ENCODE data around the gene LRRTM3.

Gene LRRTM3

DNA sequence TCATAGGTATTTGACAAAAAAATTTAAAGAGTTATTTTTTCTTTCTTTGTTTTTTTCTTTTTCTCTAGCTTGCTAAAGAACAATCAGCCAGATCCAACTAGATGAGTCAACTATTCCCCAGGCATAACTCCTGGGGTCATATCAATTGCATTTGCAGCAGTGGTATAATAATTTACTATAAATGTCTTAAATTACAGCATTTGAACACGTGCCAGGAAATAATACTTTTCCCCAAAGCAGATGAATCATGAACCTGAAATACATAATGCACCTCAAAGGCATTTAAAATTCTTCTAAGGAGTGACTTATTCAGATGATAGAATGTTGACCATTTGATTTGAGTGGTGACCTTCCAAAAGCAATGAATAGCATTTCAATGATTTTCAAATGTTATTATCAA, 190.1 kb downstream of the LRRTM3 start:
- no peak for DNase-seq (ENCODE audit: low spot score)

DNA sequence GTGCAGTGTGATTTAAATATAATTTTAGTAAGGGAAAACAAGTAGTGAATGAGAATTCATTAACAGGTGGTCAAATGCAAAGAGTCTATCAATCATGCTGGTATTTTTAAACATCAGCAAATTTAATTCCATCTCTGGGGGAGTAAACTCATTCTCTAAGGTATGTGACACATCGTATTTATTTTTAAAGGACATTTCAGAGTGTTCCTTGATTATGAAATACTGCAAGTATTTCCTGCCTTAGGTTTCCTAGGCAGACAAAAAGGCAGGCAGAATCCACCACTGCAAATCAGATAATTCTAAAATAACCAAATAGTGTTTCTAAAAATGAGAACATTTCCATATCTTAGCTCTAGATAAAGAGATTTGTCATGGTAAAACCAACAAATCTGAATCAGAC, 193.8 kb downstream of the LRRTM3 start:
- no peak for DNase-seq (ENCODE audit: low spot score)

- DNase-seq (ENCODE audit: low spot score) = no peak
Observed at GRCh38 chr10:67127441-67127840, 201.6 kb downstream of the LRRTM3 start.

- no peak for DNase-seq (ENCODE audit: low spot score)
Observed at GRCh38 chr10:67140641-67141040, 214.8 kb downstream of the LRRTM3 start.

DNA sequence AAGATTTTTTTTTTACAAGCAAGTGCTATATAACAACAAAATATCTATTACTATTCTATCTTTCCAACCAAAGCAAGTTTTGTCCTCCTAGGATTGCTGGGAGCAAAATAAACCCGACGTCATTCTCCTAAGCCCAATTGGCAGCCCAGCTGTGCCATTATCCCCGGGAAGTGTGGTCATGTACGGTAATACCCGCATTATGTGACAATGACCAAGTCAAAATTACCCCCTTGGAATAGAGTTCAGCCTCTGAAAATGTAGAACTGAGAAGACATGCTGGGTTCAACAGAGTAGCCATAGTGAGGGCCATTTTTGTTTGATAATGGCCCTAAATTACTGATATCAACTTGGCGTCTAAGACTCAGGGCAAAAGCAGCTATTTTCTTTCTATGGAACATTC, 215.5 kb downstream of the LRRTM3 start:
- DNase-seq (ENCODE audit: low spot score) = no peak

- DNase-seq (ENCODE audit: low spot score) = no peak
Observed at GRCh38 chr10:67144530-67144929, 218.7 kb downstream of the LRRTM3 start.

Data from SK-N-DZ (cell line).